AML-193 (cell line): ENCODE measurements around the gene ZNF783.
"Not testable (repeated sequence)": the region's sequence is repeated elsewhere in the genome, so short reads cannot be mapped to it uniquely, and the experiment has no call there.

Source experiments
- DNase-seq, 2 experiments: peaks; one replicate each; lab custom pipeline; 2025; lab: John Stamatoyannopoulos, UW

Gene ZNF783

GRCh38 chr7:149261829-149262617 is at the start of gene ZNF783:
Gene ZNF783 (plus strand): TSS chr7:149262196. CDS start chr7:149262334, 138 bp downstream.
- DNase-seq, result peak; percentile 82 to 83

DNA sequence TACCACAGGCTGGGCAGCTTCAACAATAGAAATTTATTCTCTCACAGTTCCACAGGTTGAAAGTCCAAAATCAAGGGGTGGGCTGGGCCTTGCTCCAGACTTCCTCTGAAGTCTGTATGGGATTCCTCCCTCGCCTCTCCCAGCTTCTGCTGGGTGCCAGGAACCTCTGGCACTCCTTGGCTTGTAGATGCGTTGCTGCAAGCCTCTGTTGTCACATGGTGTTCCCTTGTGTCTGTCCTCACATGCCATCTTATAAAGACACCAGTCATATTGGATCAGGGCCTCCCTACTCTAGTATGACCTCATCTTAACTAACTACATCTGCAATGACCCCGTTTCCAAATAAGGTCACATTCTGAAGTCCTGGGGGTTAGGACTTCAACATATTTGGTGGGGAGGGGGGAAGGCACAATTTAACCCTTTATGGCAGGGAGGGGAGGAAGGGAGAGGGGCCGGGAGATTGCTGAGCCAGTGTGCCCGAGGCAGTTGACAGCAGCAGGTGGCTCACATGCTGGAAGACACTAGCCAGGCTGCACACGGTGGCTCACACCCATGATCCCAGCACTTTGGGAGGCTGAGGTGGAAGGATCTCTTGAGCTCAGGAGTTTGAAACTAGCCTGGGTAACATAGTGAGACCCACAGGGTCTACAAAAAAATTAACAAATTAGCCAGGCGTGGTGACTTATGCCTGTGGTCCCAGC is 47.8 kb upstream of the ZNF783 start:
- no peak for DNase-seq

- no peak for DNase-seq
Measured at GRCh38 chr7:149216402-149216801, 45.6 kb upstream of the ZNF783 start.

DNA sequence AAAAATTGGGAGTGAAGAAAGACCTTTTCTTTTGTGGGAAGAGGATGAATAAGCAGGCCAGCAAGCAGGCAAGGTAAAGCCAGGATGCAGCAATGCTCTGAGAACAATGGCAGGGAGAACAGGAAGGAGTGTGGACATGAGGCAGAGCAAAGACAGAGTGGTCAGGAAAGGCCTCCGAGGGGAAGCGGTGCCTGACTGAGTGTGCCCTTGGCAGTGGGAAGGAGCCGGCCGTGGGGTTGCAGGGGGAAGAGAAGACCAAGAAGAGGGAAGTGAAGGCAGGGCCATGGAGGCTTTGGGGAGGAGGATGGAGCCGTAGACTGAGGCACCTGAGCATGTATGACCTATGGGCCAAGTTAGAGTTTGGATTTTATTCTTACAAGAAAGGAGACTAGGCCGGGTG is 44.4 kb upstream of the ZNF783 start:
- no peak for DNase-seq

DNA sequence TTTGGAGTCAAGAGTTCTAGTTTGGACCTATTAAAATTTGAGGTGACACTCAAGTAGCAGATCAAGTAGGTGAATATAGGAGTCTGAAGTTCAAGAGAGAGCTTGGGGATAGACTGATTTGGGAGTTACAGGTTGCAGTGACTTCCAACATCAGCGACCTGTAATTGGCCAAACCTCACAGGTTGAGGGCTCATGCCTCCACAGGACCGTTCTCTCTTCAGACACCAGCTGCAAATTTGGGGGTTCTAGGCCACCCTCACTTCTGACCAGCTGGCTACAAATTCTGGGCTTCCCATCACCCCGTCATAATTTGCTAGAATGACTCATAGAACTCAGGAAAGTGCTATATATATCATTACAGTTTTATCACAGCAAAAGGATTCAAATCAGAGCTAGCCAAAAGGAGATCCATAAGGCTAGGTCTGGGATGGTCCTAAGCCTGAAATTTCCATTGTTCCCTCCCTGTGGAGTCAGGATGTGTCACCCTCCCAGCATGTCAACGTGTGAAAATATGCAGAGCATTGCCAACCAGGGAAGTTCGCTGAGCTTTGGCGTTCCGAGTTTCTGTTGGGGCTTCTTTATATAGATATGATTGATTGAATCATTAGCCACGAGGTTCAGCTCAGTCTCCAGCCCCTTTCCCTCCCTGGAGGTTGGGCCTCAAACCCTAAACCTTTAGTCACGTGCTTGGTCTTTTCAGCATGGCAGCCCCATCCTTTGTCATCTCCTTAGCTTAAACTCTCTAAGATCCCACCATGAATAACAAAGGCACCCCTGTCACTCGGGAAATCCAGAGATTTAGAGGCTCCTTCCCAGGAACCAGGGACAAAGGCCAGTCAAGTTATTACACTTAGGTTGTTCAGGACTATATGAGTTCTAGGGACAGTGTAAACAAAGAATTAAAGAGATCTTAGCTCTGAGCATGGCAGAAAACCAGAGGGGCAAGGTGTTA is 43.3 kb upstream of the ZNF783 start:
- DNase-seq, result no peak

- no peak for DNase-seq
Measured at GRCh38 chr7:149220534-149220933, 41.5 kb upstream of the ZNF783 start.

GRCh38 chr7:149223176-149223575 is 38.8 kb upstream of the ZNF783 start:
- no peak for DNase-seq

GRCh38 chr7:149223761-149224160 is 38.2 kb upstream of the ZNF783 start:
- no peak for DNase-seq

- DNase-seq, result no peak
Measured at GRCh38 chr7:149224352-149224751, 37.6 kb upstream of the ZNF783 start.

GRCh38 chr7:149225106-149225505 is 36.9 kb upstream of the ZNF783 start:
- no peak for DNase-seq

DNA sequence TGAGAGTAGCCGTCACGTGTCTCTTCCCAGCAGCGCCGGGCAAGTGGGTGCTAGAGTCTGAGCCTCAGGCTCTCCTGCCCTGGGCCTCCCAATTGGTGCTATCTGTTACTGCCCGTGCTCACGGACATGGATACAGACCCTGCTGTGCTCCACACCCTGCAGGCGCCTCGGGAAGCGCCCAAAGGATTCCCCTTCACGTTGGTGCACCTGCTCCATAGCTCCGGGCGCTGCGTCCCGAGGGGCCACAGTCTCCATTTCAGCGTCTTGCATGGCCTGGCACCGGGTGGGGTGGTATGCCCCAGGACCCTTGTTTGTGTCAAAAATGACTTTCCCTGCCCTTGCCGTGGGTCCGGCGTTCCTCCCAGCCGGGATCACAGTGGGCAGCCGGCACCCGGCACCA is 36.3 kb upstream of the ZNF783 start:
- DNase-seq, result no peak

DNA sequence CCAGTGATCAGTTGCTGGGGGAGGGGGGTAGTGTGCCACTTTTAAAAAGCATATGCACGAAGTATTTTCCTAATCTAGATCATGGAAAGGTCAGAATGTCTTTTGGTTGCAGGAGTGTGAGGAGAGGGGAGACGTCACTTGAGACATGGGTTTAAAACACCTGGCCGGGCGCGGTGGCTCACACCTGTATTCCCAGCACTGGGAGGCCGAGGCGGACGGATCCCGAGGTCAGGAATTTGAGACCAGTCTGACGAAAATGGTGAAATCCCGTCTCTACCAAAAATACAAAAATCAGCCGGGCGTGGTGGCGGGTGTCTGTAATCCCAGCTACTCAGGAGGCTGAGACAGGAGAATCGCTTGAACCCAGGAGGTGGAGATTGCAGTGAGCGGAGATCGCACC is 35.6 kb upstream of the ZNF783 start:
- DNase-seq, result not testable (repeated sequence)

DNA sequence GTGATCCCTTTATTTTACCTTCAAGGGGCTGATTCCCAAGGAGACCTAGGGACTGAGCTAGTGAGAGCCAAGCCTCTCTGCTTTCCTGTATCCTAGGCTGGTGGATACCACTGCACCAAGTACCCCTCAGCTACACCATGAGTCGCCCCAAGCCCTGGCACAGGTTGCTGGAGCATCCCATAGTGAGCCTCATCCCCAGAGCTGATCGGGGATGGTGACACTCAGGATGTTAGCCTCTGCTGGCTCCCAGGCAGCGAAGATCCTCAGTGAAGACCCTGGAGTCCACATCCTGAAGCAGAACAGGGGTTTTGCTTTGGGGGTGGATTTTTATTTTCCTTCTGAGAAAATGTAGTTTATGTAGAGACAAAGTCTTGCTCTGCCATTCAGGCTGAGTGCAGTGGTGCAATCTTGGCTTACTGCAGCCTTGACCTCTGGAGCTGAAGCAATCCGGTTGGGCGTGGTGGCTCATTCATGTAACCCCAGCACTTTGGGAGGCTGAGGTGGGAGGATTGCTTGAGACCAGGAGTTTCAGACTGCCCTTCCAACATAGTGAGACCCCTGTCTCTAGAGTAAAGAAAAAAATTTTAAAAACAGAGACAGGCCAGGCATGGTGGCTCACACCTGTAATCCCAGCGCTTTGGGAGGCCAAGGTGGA is 35.0 kb upstream of the ZNF783 start:
- no peak for DNase-seq

- no peak for DNase-seq
Measured at GRCh38 chr7:149228831-149229471, 33.0 kb upstream of the ZNF783 start.

- no peak for DNase-seq
Measured at GRCh38 chr7:149229526-149229925, 32.5 kb upstream of the ZNF783 start.

DNA sequence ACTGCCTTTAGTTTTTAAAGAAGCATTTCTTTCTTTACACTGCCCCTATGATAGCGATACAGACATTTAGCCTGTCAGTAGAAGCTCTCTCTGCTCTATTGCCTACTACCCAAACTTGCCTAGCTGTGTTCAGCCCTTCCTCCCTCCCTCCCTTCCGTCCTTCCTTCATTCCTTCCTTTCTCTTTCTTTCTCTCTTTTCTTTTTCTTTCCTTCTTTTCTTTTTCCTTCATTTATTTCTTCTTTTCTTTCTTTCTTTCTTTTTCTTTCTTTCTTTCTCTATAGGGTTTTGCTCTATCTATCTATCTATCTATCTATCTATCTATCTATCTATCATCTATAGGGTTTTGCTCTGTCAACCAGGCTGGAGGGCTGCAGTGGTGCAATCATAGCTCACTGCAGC is 29.6 kb upstream of the ZNF783 start:
- DNase-seq, result no peak

GRCh38 chr7:149233655-149234204 is 28.3 kb upstream of the ZNF783 start:
- DNase-seq, result not testable (repeated sequence)

- no peak for DNase-seq
Measured at GRCh38 chr7:149237502-149237901, 24.5 kb upstream of the ZNF783 start.

DNA sequence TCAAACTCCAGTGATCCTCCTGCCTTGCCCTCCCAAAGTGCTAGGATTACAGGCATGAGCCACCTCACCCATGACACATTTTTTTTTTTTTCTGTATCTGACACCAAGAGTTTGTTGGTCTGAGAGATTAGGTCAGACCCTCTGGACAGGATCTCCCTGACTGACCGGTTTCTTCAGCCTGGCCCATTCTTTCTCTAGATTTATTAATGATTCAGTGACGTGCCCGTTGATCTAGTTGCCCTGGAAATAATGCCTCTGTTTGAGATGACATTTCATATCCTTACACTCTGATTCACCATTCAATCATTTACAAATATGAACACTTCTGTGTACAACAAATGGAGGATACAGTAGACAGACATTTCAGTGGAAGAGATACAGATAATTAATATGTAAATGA is 23.9 kb upstream of the ZNF783 start:
- DNase-seq, result no peak

GRCh38 chr7:149239345-149240143 is 22.5 kb upstream of the ZNF783 start, which contains the start of gene ZNF212:
Gene ZNF212 (plus strand): TSS chr7:149239651. CDS start chr7:149239779, 128 bp downstream.
- peak; percentile 87 to 92 for DNase-seq
